NCI-H524 (cell line): ENCODE measurements around the gene PRKACA.

Experiments
- DNase-seq, 2 experiments: peaks; one replicate each; lab custom pipeline; 2025; lab: John Stamatoyannopoulos, UW

The PRKACA gene

GRCh38 chr19:14117668-14118164 lies at the start of gene PRKACA:
TSS of gene PRKACA (minus strand) at chr19:14117762. CDS start at chr19:14117547, 215 bp downstream.
- peak; percentile 97 to 99 for DNase-seq

GRCh38 chr19:14166999-14167575 lies 49.5 kb upstream of the PRKACA start:
- DNase-seq: no peak

- no peak for DNase-seq
Measured at GRCh38 chr19:14165990-14166830, 48.6 kb upstream of the PRKACA start.

DNA sequence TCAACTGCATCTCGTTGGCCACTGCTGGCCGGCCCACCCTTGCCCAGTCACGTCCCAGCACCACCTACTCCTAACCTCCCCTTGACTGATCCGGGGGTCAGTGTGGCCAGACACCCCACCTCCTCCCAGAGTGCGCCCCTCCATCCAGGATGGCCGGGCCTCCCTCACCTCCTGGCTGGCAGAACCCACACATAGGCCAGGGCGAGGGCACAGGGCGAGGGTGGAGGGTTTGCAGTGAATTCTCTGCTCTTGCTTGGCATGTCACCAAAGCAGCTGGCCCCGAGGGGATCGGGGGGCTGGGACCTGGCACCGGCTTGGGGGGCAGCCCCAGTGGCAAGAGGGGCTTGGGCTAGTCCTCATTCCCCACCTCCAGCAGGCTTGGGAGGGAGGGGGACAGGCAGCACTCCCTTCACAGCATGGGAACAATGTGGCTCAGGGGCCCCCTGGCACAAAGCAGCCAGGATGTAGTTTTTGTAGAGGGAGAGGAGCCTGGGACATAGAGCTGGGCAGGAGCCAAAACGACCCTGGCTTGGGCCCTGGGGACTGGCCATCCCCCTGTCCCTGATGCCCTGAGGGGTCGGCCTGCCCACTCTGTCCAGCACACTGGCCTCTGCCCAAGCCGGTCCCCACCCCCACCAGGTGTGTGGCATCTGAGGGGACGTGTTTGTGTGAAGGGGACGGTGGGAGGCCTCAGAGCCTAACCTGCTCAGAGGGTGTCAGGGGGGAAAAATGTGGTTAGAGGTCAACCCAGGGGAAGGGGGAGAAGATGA lies 47.3 kb upstream of the PRKACA start:
- DNase-seq: no peak

DNA sequence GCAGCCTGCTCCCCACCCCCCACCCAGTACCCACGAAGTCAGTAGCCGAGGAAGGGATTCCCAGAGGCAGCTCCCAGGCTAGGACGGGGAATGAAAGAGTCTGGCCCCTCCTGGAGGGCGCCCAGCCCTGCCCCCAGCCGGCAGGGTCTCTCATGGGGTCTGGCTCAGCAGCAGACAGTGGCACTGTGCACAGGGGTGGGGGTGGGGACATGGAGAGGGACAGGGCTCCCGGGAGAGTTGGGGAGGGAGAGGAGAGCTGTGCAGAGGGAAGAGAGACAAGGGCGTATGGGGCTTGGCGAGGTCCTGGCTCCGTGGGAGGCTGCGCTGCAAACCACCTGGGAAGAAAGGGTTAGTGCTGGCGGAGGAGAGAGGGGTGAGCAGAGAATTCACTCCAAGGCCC lies 46.5 kb upstream of the PRKACA start:
- no peak for DNase-seq

DNA sequence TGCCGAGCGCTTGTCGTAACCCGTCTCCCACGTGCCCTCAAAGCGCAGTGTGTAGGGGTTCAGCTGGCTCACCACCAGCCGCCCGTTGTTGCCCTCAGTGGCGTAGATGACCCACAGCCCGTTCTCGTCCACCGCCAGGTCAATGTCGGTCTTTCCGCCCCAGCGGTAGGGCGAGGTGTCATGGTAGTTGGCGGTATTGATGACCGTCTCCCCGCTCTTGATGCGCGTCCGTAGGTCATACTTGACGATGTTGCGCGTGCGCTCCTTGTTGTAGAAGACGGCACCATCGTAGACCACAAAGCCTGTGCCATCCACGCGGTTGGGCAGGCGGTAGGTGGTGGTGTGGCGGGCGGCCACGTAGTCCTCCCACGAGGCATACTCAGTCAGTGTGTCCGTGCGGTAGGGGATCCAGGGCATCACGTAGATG lies 45.3 kb upstream of the PRKACA start:
- DNase-seq: no peak

DNA sequence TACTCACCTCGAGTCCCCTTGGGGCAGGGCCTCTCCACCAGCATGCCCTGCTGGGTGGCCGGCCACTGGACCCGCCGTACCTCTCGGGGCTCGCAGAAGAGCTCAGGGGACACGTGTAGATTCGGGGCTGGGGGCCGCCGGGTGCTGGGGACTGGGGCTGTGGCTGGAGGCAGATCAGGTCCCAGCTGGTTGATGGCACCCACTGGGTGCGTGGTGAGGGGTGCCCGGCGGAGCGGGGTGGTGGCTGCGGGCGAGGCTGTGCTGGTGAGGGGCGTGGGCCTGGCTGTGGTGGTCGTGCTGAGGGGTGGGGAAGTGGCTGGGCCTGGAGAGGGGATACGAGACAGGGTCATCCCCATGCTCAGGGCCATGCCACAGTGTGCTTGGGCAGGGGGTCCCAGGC lies 43.7 kb upstream of the PRKACA start:
- no peak for DNase-seq

DNA sequence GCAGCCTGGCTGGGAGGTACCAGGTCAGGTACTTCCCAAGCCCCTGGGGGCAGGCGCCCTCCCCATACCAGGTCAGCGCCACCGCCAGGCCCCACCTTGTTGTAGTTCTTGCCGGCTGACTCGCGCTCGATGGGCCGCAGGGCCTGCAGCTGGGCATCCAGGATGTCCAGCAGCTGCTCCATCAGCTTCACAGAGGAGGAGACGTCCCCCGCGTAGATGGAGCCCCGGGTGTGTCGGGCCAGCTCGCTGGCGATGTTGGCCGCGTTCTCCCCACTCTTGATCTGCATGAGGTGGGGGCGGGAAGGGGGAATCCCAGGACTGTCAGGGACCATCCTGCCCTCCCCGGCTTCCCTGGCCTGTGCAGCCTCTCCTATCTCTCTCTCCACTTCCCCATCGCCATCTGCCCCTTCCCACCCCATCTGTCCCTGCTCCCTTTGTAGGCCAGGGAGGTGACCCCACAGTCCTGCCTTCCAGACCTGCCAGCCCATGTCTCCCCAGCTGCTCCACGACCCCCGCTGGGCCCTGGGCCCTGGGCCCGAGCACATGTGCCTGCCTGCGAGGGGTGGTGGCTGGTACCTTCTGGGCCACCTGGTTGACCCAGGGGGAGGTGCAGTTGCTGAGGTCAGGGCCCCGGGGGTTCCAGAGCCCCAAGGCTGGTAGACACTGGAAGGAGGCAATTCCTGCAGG lies 42.6 kb upstream of the PRKACA start:
- peak; percentile 26 to 65 for DNase-seq

DNA sequence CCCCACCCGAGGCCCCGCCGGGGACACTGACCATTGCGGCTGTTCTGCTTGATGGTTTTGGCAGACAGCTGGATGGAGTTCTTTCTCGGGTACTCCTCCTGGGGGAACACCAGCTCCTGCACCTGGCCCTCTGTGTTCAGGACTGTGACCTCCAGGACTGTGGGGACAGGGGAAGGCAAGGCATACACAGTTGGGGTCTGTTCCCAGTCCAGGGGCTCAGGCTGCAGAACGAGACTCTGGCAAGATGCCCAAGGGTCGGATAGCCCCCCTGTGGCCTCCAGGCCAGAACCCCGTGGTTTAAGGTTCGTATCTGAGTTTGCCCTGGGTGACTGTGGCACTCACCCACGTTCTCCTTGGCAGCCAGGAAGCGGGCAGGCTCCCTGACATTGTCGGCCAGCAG lies 41.5 kb upstream of the PRKACA start:
- no peak for DNase-seq

DNA sequence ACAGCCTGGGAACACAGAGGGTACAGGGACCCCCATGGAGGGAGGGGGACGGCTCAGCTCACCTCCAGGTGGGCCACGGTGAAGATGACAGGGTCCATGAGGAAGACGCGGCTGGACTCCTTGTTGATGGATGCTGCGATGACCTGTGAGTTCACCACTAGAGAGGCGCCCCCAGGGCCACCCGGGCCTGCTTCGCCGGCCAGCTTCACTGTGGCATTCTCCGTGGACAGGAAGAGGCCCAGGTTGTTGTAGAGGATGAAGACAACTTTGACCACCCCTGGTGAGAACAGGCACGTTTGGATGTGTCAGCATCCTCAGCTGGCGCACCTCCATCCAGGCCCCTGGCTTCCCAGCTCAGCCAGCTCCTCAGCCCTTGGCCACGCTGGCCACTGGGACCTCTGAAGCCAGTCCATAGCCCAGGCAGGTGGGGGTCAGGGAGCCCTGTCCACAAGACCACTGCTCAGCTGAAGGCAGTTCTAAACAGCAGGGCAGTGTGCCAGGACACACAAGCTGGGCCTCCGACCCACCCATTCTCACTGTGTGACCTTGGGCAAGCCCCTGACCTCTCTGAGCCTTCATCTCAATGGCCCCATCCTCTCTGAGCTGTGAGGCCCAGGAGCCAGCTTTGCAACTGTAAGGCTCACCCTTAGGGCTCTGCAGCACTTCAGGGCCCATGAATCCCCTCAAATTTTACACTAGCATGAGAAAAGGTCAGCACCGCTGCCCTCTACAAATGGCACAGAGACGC lies 40.9 kb upstream of the PRKACA start:
- no peak for DNase-seq

DNA sequence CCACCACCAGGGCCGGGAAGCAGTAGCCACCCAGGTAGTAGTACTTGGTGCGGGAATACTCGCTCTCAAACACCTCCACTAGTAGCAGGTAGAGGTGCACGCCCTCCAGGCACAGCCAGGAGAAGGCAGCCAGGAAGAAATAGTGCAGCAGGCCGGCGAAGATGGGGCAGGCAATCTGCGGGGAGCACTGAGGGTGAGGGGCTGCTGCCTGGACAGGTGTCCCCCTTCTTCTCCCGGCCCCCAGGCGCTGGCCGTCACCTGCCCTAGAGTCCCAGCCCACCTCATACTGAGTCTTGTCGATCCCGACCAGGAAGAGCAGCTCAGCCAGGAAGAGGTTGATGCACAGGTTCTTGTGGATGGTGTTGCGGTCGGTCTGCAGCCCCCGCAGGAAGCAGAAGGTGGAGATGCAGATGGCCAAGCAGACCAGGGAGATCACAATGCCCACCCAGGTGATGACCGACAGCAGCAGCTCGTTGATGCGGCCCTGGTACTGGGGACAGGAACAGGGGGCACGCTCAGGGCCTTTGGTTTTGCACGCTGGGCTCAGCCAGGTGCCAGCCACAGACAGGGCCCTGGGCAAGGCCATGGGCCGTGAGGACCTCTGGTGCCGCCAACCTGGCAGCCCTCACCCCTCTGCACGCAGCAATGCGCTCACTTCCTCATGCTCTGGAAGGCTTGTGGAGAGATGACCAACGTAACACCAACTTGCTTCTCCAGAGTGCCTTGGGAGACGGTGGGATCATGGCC lies 39.6 kb upstream of the PRKACA start:
- no peak for DNase-seq

- DNase-seq: no peak
Measured at GRCh38 chr19:14156122-14156521, 38.6 kb upstream of the PRKACA start.

DNA sequence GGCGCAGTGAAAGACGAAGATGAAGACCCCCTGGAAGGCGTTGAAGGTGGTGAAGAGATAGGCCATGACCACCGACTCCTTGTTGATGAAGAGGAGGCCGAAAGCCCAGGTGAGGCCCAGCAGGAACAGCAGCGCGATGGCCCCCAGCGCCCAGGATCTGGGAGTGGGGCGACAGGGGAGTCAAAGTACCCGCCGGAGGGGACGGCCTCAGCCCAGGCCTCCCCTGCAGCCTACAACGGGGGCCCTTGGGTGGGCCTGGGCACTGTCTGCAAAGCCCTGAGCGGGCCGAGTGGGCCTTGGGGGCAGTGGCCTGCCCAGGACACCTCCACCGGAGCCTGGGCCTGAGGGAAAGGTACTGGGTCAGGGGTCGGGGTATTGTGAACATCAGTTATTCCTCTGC lies 37.8 kb upstream of the PRKACA start:
- DNase-seq: no peak

GRCh38 chr19:14152713-14153112 lies 35.2 kb upstream of the PRKACA start:
- no peak for DNase-seq

GRCh38 chr19:14150770-14151661 lies 33.5 kb upstream of the PRKACA start:
- DNase-seq: no peak

GRCh38 chr19:14150041-14150769 lies 32.6 kb upstream of the PRKACA start:
- peak in 1 of 2 experiments; percentile 43 for DNase-seq

DNA sequence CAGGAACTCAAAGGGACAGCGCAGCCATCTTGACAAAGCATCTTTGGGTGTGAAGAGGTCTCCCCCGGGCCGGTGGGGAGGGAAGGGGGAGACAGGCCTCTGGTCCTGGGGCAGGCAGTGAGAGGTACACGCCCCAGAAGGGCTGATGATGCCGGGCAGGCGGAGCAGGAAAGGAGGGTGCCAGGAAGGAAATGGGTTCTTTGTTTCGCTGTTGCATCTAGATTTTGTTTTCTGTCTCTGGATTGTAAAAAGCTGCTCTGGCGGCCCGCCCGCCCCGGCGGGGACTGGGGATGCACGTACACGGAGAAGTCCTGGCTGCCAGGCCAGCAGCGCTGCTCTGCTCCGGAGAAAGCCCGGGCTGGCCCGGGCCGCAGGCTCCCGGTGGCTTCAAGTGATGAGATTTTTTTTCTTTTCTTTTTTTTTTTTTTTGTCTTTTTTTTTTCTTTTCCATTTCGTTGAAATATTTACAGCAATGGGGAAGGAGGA lies 32.0 kb upstream of the PRKACA start:
- DNase-seq: no peak

- no peak for DNase-seq
Measured at GRCh38 chr19:14148751-14149410, 31.3 kb upstream of the PRKACA start.
